GM12874 (cell line): ENCODE measurements around the gene SNRNP27.

Source experiments
- TF ChIP-seq, protein P1 (sequence below): IDR thresholded peaks from 2 replicates; pipeline ENCODE4 v1.5.1; 2011; ENCODE audit warnings: low read depth, mild to moderate bottlenecking, control low read depth, low read length, moderate library complexity; ENCODE audit not compliant: insufficient read depth

SNRNP27 gene

GRCh38 chr2:69945441-69945840 is 51.7 kb downstream of the SNRNP27 start:
- TF ChIP-seq, protein P1, sequence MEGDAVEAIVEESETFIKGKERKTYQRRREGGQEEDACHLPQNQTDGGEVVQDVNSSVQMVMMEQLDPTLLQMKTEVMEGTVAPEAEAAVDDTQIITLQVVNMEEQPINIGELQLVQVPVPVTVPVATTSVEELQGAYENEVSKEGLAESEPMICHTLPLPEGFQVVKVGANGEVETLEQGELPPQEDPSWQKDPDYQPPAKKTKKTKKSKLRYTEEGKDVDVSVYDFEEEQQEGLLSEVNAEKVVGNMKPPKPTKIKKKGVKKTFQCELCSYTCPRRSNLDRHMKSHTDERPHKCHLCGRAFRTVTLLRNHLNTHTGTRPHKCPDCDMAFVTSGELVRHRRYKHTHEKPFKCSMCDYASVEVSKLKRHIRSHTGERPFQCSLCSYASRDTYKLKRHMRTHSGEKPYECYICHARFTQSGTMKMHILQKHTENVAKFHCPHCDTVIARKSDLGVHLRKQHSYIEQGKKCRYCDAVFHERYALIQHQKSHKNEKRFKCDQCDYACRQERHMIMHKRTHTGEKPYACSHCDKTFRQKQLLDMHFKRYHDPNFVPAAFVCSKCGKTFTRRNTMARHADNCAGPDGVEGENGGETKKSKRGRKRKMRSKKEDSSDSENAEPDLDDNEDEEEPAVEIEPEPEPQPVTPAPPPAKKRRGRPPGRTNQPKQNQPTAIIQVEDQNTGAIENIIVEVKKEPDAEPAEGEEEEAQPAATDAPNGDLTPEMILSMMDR = no peak

- TF ChIP-seq, protein P1 = no peak
Measured at GRCh38 chr2:69945941-69946340, 52.2 kb downstream of the SNRNP27 start.

DNA sequence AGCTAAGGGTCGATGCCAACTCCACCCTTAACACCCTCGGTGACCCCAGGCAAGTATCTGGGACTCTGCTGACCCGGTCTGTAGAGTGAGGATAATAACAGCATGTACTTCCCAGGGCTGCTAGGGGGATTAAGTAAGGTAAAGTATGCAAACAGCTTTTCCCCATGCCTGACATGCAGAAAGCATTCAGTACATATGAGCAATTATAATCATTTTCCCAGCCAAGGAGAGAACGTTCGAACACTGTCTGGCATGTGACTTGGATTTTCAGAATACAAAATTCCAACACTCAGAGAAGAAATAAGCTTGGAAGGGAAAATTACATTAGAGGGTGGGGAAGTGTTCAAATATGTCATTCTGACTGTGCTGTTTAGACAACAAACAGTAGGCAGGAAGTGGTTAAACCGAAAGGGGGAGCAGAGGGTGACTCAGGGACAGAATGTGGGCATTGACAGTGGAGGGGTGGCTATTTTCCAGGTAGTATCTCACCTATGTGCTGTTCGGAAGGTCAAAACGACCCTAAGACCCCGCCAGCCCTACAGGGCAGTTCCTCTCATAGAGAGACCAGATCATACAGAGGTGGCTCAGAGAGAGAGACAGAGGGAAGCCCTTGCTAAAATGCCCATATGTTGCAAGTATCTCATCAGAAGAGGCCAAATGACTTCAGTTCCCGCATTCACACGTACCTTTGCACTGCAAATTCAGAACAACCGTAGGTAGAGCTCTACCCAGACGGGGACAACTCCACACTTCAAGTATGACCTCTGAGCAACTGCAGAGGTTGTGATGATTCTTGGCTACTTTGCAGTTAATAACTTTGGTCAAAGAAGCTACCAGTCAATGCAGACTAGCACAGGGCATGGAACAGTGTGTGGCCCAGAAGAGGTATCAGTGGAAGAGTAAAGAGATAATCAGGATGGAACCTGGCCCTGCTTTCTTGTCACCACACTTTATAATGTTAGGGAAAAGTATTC is 52.9 kb downstream of the SNRNP27 start:
- TF ChIP-seq, protein P1 = no peak

- TF ChIP-seq, protein P1 = no peak
Measured at GRCh38 chr2:69947325-69947931, 53.7 kb downstream of the SNRNP27 start.

DNA sequence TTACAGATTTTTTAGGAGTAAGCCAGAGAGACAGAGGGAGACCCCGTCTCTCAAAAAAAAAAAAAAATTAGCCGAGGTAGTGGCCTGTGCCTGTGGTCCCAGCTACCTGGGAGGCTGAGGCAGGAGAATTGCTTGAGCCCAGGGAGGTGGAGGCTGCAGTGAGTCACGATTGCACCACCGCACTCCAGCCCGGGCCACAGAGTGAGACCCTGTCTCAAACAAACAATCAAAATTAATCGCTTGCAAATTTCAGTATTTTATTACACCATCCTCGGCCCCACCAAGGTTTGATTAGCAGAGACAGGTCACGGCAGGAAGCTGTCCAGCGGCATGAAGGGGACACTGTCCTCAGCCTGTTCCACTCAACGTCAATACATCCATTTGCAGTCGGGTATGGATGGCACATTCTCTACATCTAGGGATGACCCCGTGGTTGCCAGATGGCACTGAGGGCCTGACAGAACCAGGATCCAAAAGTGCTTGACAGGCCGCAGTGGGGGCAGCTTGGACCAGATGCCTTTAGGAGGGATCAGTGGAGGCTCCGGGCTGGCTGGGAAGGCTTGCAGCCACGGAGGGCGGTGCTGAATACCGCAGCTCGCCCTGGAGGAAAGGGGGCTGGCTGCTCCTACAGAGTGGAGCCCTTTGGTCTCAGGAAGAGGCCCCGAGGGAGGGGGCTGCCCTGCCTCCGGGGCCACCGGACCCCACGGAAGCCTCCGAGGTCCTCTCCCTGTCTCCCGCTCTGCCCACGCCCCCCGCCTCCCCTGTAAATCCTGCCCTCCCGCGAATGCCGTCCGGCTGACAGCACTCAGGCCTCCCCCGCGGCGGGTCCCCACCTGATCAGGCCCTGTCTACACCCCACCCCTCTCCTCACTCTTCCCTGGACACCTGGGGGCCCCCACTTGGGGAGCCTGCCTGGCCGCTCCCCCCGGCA is 54.5 kb downstream of the SNRNP27 start:
- TF ChIP-seq, protein P1 = no peak

DNA sequence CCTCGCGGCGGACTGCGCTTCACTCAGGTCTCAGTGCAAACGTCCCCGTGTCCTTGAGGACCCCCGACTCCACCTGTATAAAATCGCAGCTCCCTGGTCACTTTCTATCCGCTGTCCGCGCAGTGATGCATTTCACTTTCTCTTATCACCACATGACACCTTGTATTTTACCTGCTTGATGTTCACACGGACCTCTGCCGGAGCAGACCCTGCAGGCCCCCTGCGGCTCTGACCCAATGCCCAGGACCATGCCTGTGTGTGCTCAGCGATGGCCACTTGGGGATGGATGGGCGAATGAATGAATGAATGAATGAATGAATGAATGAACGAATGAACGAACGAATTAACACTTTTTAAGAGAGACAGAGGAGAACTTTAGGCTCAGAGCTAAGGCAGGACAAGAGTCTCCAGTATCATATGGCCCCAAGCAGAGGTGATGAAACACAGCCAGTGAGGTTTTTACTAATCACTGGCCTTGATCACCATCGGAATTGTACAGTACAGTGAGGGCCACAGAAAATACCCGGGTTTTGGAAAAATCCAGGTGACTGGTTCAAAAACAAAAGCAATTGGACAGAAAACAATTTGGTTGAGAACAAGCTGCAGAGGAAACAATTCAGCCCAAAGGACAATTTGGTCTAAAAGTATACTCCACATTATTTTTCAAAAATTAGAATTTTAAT is 55.3 kb downstream of the SNRNP27 start:
- TF ChIP-seq, protein P1 = no peak
